CD4-positive, alpha-beta T cell treated with Interleukin-6 at 100 ng/mL for 8 hours (primary cell): Measurements from ENCODE around the gene ENGASE.

ENCODE experiments used
- DNase-seq: peaks from one replicate; pipeline ENCODE4 v3.0.0-alpha.2; 2020; ENCODE audit warnings: mixed read lengths, low spot score

Gene ENGASE

DNA sequence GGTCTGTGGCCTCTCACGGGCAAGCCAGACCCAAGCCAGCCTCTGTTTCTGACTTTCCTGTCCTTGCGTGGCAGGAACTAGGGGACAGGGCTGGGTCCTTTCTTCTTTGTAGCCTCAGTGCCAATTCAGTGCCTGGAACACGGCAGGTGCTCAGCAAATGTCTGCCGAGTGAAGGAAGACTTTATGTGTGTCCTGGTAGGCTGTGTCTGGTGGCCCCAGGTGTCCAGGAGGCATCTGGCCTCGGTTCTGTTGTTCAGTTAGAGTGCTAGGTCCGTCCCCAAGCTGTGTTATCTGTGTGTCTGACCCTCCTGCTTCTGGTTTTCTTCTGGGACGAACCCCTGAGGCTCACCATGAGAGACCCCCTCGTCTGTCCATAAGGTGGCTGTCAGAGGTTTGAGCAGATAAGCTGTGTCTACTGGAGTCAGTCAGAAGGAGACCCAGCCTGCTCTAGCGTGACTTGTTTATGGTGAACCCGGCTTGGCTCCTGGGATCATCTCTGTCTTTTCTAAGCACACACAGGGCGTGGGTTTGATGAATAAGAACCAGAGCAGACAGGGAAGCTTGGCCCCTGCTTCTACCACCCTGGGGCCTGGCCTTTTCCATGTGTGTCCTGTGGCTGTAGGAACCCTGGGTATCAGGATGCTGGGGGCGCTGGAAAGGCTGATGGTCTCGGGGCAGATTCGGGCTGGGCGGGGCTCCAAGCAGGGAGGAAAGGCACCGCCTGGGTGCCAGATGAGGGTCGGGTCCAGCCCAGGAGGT is 39.3 kb downstream of the ENGASE start:
- no peak for DNase-seq

GRCh38 chr17:79114458-79115301 is 40.1 kb downstream of the ENGASE start:
- DNase-seq: no peak

GRCh38 chr17:79115487-79115886 is 40.9 kb downstream of the ENGASE start:
- DNase-seq: no peak

DNA sequence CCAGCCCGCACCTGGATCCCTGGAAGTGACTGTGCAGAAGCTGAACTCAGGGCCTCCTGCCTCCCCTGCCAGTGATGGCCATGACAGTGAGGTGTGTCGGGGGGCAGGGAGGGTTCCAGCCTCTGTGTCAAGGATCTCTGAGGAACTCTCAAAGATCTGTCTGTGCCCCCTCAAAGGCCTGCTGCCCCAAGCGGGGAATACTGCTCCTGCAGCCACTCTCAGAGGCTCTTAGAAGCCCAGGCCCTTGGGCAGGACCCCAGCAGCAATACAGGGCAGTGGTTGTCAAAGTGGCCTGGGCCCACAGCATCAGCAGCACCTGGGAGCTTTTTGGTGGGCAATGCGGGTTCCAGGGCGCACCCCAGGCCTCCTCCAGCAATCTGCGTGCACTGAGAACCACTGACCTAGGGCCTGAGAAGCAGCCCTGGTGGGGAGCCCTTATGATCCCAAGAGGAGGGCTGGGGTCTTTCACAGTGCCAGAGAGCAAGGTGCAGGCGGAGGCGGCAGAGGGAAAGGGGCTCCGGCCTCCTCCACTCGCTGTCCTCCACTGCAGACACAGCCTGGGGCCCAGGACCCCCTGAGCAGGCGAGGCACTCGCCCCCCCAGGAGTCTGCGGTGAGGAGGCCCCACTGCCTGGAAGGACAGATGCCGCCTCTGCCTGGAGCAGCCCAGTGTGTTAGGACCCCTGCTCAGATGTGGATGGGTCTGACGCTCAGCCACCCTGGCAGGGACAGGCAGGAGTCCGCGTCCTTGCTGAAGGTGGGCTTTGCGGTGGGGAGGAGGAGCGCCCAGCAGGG is 42.1 kb downstream of the ENGASE start:
- DNase-seq: no peak

- no peak for DNase-seq
Observed at GRCh38 chr17:79117905-79118487, 43.4 kb downstream of the ENGASE start.

- DNase-seq: no peak
Observed at GRCh38 chr17:79118924-79119323, 44.3 kb downstream of the ENGASE start.

DNA sequence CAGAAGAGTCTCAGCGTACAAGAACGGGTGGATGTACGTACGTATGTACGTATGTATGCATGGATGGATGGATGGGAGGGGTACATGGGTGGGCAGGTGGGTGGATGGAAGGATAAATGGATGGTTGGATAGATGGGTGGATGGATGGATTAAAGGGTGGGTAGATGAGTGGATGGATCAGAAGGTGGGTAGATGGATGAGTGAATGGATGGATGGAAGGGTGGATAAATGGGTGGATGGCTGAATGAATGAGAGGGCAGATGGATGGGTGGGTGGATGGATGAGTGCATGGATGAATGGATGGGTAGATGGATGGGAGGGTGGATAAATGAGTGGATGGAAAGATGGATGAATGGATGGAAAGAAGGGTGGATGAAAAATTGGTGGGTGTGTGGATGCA is 45.6 kb downstream of the ENGASE start:
- no peak for DNase-seq

- DNase-seq: no peak
Observed at GRCh38 chr17:79123988-79124387, 49.4 kb downstream of the ENGASE start.

- DNase-seq: no peak
Observed at GRCh38 chr17:79124513-79125209, 50.0 kb downstream of the ENGASE start.

DNA sequence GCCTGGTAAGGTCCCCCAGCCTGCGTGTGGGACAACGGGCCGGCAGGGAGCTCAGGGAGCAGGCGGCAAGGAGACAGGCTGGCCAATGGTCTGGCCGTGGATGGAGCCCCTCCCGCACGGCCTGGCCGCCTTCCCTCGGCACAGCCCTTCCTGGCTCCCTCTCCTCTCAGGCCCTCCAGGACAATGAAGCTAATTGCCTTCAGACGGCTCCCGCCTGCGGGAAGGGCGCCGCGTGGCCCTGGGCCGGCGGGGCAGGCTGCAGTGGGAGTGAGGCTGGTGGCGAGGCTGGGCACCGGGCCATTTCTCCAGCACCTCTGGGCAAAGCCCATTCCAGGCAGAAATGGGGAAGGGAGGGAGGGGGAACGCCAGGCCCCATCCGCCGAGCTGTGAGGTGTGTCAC is 50.9 kb downstream of the ENGASE start:
- DNase-seq: no peak

GRCh38 chr17:79126139-79126538 is 51.5 kb downstream of the ENGASE start:
- DNase-seq: no peak

DNA sequence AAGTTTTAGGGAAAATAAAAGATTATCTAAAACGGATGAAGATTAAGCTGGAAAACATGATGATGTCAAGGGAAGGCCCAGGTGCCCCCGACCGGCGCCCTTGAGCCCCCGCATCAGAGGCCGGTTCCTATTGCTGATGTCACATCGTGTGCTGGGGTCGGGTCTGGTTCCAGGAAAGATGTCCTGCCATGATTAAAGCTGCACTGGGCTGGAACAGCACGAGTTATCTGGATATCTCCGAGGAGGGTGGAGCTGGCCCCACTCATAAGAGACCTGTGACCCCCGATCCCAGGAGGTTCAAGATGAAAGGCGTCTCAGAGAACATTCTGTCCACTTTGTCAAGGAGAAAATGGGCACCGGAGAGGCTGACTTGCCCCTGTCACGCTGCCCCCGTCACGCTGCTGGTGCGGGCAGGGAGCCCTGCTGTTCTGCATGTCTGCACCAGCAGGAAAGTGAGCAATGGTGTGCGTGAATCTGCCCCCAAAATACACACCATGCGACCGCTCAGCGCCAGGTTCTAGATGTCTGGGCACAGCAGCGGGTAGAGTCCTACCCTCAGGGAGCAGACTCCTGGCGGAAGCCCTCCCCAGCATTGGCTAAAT is 53.0 kb downstream of the ENGASE start:
- no peak for DNase-seq

GRCh38 chr17:79129523-79129922 is 54.9 kb downstream of the ENGASE start:
- DNase-seq: no peak

GRCh38 chr17:79130536-79131273 is 56.1 kb downstream of the ENGASE start:
- no peak for DNase-seq

DNA sequence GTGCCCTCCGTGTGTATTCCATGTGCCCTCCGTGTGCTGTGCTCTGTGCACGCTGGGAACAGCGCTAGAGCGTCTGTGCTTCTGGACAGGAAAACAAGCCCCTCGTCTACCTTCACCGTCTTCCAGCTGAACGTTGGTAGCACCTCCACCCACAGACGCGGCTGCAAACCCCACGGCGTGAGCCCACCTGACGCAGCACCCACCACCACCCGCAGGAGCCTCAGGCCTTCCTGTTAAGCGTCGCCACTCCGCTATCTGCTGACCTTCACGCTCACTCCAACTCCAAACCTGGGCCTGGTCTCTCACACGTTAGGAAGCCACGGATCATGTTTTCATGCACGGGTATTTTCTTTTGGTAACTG is 56.6 kb downstream of the ENGASE start:
- no peak for DNase-seq

DNA sequence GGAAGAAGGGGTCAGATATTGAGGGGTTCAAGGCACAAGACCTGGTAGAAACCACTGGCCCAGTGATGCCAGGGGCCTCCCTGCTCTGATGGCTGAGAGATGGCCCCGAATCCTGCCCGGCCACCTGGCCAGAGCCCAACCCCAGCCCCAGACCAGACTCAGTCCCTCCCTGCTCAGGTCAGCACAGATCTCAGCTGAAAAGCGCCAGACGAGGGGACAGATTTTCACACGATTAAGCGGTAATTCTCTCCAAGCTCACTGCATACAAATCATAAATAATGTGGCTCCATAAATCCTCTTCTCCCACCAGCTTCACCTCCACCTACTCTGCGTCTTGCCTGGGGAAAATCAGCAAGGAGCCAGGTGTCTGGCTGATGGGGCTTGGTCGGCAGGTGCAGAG is 57.1 kb downstream of the ENGASE start:
- DNase-seq: no peak

- no peak for DNase-seq
Observed at GRCh38 chr17:79132271-79133064, 57.8 kb downstream of the ENGASE start.

GRCh38 chr17:79133214-79133613 is 58.6 kb downstream of the ENGASE start:
- no peak for DNase-seq

DNA sequence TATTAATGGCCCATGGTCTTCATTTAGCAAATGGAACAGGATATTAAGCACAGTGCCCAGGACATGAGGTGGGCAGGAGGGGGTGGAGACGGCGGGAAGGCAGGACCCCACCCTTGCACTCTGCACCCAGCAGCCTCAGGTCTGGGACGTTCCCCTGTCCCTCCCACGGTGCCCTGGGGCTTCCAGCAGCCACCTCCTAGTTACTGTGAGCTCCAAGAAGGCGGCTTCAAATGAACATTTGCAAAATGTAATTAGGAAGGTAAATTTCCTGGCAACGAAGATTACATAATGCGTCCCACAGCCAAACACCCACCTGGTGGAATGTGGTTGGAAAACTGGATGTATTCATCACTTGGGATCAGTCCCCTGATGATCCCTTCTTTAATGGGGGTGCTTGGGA is 59.4 kb downstream of the ENGASE start:
- DNase-seq: no peak

GRCh38 chr17:79135011-79135410 is 60.4 kb downstream of the ENGASE start:
- no peak for DNase-seq
